ENCODE measurements around the gene ABI3BP.

The ABI3BP gene

DNA sequence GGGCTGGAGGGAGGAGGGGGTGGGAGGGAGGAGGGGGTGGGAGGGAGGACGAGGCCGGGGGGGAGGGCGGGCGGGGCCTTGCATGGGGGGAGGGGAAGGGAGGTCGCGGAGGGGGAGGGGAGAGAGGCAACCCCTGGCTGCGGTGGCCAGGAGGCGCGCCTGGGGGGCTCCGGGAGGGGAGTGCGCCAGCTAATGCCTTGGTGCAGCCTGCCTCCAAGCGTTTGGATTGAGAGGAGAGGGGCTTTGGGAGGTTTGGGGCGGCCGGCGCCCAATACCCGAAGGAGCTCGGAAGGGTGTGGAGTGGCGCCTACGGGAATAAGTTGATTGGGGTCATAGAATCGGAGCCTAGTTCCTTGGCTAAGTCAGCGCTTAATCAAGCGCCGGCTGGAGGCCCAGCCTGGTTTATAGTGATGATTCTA, 283.4 kb downstream of the ABI3BP start:
- Histone ChIP-seq H3K79me1 (ENCODE audit: low read length) (peaks cover 9% of the 10 kb centered on the region), H3K27me3 (ENCODE audit: insufficient read depth, low read length) (no peaks in the 10 kb centered on the region), H3K27ac (ENCODE audit: low read depth, low read length) (peak overlapping the region; percentile 100), H3K9me3 (ENCODE audit: insufficient read depth, low read depth, low read length) (no peaks in the 10 kb centered on the region), H2AFZ (ENCODE audit: insufficient read depth, low read length, poor library complexity) (no peak overlapping the region), H3K4me3 (ENCODE audit: low read depth, low read length) (peak overlapping the region; percentile 94), H4K8ac (ENCODE audit: low read depth, low read length) (peak overlapping the region; percentile 99), H2BK12ac (ENCODE audit: low read length) (no peak overlapping the region), H3K9ac (ENCODE audit: low read length) (peak overlapping the region; percentile 96), H2BK120ac (ENCODE audit: insufficient read depth, low read length, poor library complexity) (peak overlapping the region; percentile 84), H3K4me2 (ENCODE audit: low read length) (peak overlapping the region; percentile 98), H3K18ac (ENCODE audit: low read length) (peak overlapping the region; percentile 96), H3K23ac (ENCODE audit: low read length) (no peak overlapping the region), H3K4me1 (ENCODE audit: control insufficient read depth in 1 of 2, insufficient read depth in 2 of 2, low read length in 2 of 2) (peaks cover 0 to 3% of the 10 kb centered on the region in 2 experiments), H4K12ac (ENCODE audit: low read depth, low read length) (peak overlapping the region; percentile 56), H3K36me3 (ENCODE audit: control insufficient read depth in 1 of 2, insufficient read depth in 2 of 2, low read length in 2 of 2) (peaks cover 4 to 9% of the 10 kb centered on the region in 2 experiments), H2BK5ac (ENCODE audit: low read depth, low read length, poor library complexity) (peak overlapping the region; percentile 94), H2AK5ac (ENCODE audit: low read length) (peak overlapping the region; percentile 55), H3K14ac (ENCODE audit: low read length) (peak overlapping the region; percentile 34), H3K4ac (ENCODE audit: low read depth, low read length) (peak overlapping the region; percentile 44), H4K91ac (ENCODE audit: low read depth, low read length) (peak overlapping the region; percentile 98), H3K79me2 (ENCODE audit: control insufficient read depth, insufficient read depth, low read length, poor library complexity) (peaks cover 16% of the 10 kb centered on the region)
- DNase-seq = peak in 1 of 2 donors; percentile 40
- WGBS (ENCODE audit: extremely low coverage, insufficient coverage, insufficient read length) = no CpG with 5 or more reads among the region's 23 CpGs

DNA sequence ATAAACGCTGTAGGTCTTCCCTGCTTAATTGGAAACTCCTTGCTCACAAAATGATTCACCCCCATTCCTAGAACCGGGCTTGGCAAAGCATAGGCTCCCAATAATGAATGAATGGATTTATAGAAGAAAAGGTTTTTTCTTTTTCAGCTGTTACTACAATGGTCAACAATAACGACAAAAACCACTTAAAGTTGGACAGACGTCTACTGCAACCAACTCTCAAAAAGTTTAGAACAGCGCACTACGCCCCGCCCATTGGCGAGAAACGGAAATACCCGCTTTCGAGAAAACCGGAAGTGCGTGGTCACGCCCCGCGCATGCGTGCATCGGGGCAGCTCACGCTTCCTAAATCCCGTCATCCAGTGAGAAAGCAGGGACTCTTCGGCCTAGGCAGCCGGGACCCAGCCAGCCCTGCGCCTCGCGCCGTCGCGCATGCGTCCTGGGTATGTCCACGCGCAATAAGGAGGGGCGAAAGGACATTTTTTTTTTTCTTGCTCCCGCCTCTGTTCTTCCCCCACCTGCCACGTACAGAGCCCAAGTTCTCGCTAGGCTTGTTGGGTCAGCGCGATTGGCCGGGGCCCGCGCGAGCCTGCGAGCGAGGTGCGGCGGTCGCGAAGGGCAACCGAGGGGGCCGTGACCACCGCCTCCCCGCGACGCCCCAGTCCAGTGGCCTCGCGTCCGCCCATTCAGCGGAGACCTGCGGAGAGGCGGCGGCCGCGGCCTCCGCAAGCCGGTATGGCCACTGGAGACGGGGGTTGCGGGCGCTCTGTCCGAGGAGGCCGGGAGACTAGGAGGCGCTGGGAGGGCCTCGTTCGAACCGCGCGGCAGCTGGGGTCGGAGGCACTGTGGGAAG, 284.0 kb downstream of the ABI3BP start, which contains the start of gene TFG:
TSS of gene TFG (plus strand) at position 506 of the 853 bp plus-strand sequence. CDS start 4,192 bp downstream, outside the sequence.
- Histone ChIP-seq H2AK5ac (ENCODE audit: low read length) (peak within 1 kb of the TSS; percentile 74), H3K4ac (ENCODE audit: low read depth, low read length) (peak within 1 kb of the TSS; percentile 44), H3K18ac (ENCODE audit: low read length) (peak within 1 kb of the TSS; percentile 96), H3K23ac (ENCODE audit: low read length) (no peak within 1 kb of the TSS), H3K9me3 (ENCODE audit: insufficient read depth, low read depth, low read length) (no peaks in the 10 kb centered on the region), H2BK120ac (ENCODE audit: insufficient read depth, low read length, poor library complexity) (peak within 1 kb of the TSS; percentile 84), H3K27ac (ENCODE audit: low read depth, low read length) (peak within 1 kb of the TSS; percentile 100), H3K9ac (ENCODE audit: low read length) (peak within 1 kb of the TSS; percentile 99), H2BK12ac (ENCODE audit: low read length) (peak within 1 kb of the TSS; percentile 49), H3K4me1 (ENCODE audit: control insufficient read depth in 1 of 2, insufficient read depth in 2 of 2, low read length in 2 of 2) (peaks cover 0 to 3% of the 10 kb centered on the region in 2 experiments), H2BK5ac (ENCODE audit: low read depth, low read length, poor library complexity) (peak within 1 kb of the TSS; percentile 94), H4K91ac (ENCODE audit: low read depth, low read length) (peak within 1 kb of the TSS; percentile 98), H3K14ac (ENCODE audit: low read length) (peak within 1 kb of the TSS; percentile 68), H3K36me3 (ENCODE audit: control insufficient read depth in 1 of 2, insufficient read depth in 2 of 2, low read length in 2 of 2) (peaks cover 4 to 8% of the 10 kb centered on the region in 2 experiments), H3K4me2 (ENCODE audit: low read length) (peak within 1 kb of the TSS; percentile 98), H3K79me1 (ENCODE audit: low read length) (peaks cover 9% of the 10 kb centered on the region), H3K79me2 (ENCODE audit: control insufficient read depth, insufficient read depth, low read length, poor library complexity) (peaks cover 16% of the 10 kb centered on the region), H3K4me3 (ENCODE audit: low read depth, low read length) (peak within 1 kb of the TSS; percentile 94), H3K27me3 (ENCODE audit: insufficient read depth, low read length) (no peaks in the 10 kb centered on the region), H4K8ac (ENCODE audit: low read depth, low read length) (peak within 1 kb of the TSS; percentile 99), H4K12ac (ENCODE audit: low read depth, low read length) (peak within 1 kb of the TSS; percentile 94), H2AFZ (ENCODE audit: insufficient read depth, low read length, poor library complexity) (peak within 1 kb of the TSS; percentile 88)
- no CpG with 5 or more reads among the region's 76 CpGs for WGBS (ENCODE audit: extremely low coverage, insufficient coverage, insufficient read length)
- peak; percentile 100 for DNase-seq

DNA sequence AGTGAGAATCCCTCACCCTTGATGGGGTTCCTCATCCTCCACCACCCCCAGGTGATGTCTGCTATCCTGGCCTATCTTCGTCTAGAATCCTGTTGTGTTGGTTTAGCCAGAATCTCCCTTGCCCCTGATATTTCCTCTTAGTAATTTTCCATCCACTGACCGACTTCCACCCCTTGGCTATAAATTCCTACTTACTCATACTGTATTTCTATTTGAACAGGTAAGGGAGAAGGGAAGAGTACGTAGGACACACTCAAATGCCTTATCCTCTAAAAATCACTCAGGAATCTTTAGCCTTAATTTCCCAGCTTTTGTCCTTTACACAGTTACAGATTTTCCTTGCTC, 284.6 kb downstream of the ABI3BP start:
- Histone ChIP-seq H2AK5ac (ENCODE audit: low read length) (peak overlapping the region; percentile 74), H2AFZ (ENCODE audit: insufficient read depth, low read length, poor library complexity) (no peak overlapping the region), H3K9me3 (ENCODE audit: insufficient read depth, low read depth, low read length) (no peaks in the 10 kb centered on the region), H3K4me1 (ENCODE audit: control insufficient read depth in 1 of 2, insufficient read depth in 2 of 2, low read length in 2 of 2) (peaks cover 0 to 3% of the 10 kb centered on the region in 2 experiments), H3K27me3 (ENCODE audit: insufficient read depth, low read length) (no peaks in the 10 kb centered on the region), H3K9ac (ENCODE audit: low read length) (no peak overlapping the region), H3K4me2 (ENCODE audit: low read length) (peak overlapping the region; percentile 59), H2BK5ac (ENCODE audit: low read depth, low read length, poor library complexity) (no peak overlapping the region), H3K14ac (ENCODE audit: low read length) (no peak overlapping the region), H2BK120ac (ENCODE audit: insufficient read depth, low read length, poor library complexity) (no peak overlapping the region), H3K18ac (ENCODE audit: low read length) (no peak overlapping the region), H3K27ac (ENCODE audit: low read depth, low read length) (peak overlapping the region; percentile 65), H3K36me3 (ENCODE audit: control insufficient read depth in 1 of 2, insufficient read depth in 2 of 2, low read length in 2 of 2) (peaks cover 0 to 3% of the 10 kb centered on the region in 2 experiments), H4K91ac (ENCODE audit: low read depth, low read length) (no peak overlapping the region), H3K79me1 (ENCODE audit: low read length) (peaks cover 9% of the 10 kb centered on the region), H4K12ac (ENCODE audit: low read depth, low read length) (peak overlapping the region; percentile 80), H3K4ac (ENCODE audit: low read depth, low read length) (peak overlapping the region; percentile 28), H4K8ac (ENCODE audit: low read depth, low read length) (peak overlapping the region; percentile 94), H3K79me2 (ENCODE audit: control insufficient read depth, insufficient read depth, low read length, poor library complexity) (peaks cover 16% of the 10 kb centered on the region), H2BK12ac (ENCODE audit: low read length) (peak overlapping the region; percentile 49), H3K23ac (ENCODE audit: low read length) (no peak overlapping the region), H3K4me3 (ENCODE audit: low read depth, low read length) (no peak overlapping the region)
- peak; percentile 46 to 65 for DNase-seq
- WGBS (ENCODE audit: extremely low coverage, insufficient coverage, insufficient read length) = no CpG with 5 or more reads among the region's 3 CpGs

DNA sequence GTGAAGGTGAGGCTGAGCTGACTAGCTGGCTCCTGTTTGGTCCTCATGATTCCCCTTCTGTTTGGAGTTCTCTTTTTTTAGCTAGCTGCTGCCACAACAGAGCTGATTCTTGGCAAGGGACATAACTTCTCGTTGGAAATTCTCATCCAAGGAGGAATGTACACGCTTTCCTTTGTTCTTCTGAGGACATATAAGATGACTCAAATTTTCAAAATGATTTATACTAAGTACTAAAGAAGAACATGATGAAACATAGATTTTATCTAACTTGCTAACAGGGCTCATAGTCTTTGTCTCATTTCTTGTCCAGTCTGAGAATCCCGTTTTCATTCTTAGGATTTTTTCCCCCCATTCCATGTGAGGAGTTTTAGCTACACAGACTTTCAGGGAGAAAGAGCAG, 286.9 kb downstream of the ABI3BP start:
- WGBS (ENCODE audit: extremely low coverage, insufficient coverage, insufficient read length) = no CpG with 5 or more reads among the region's 3 CpGs

More for the DNA sequence above, 286.9 kb downstream of the ABI3BP start:
- Histone ChIP-seq H3K27ac (ENCODE audit: low read depth, low read length) (no peak overlapping the region), H3K9me3 (ENCODE audit: insufficient read depth, low read depth, low read length) (no peaks in the 10 kb centered on the region), H4K12ac (ENCODE audit: low read depth, low read length) (no peak overlapping the region), H2AK5ac (ENCODE audit: low read length) (no peak overlapping the region), H2AFZ (ENCODE audit: insufficient read depth, low read length, poor library complexity) (no peak overlapping the region), H4K91ac (ENCODE audit: low read depth, low read length) (no peak overlapping the region), H2BK5ac (ENCODE audit: low read depth, low read length, poor library complexity) (no peak overlapping the region), H4K8ac (ENCODE audit: low read depth, low read length) (no peak overlapping the region), H3K9ac (ENCODE audit: low read length) (no peak overlapping the region), H2BK120ac (ENCODE audit: insufficient read depth, low read length, poor library complexity) (no peak overlapping the region), H3K4me2 (ENCODE audit: low read length) (no peak overlapping the region), H3K18ac (ENCODE audit: low read length) (no peak overlapping the region), H3K23ac (ENCODE audit: low read length) (no peak overlapping the region), H3K4ac (ENCODE audit: low read depth, low read length) (no peak overlapping the region), H3K4me3 (ENCODE audit: low read depth, low read length) (no peak overlapping the region), H3K4me1 (ENCODE audit: control insufficient read depth in 1 of 2, insufficient read depth in 2 of 2, low read length in 2 of 2) (peaks cover 0 to 3% of the 10 kb centered on the region in 2 experiments), H2BK12ac (ENCODE audit: low read length) (no peak overlapping the region), H3K36me3 (ENCODE audit: control insufficient read depth in 1 of 2, insufficient read depth in 2 of 2, low read length in 2 of 2) (peaks cover 0 to 3% of the 10 kb centered on the region in 2 experiments), H3K14ac (ENCODE audit: low read length) (no peak overlapping the region), H3K79me2 (ENCODE audit: control insufficient read depth, insufficient read depth, low read length, poor library complexity) (peaks cover 16% of the 10 kb centered on the region), H3K79me1 (ENCODE audit: low read length) (peaks cover 9% of the 10 kb centered on the region), H3K27me3 (ENCODE audit: insufficient read depth, low read length) (no peaks in the 10 kb centered on the region)
- DNase-seq = peak; percentile 42 to 82

Measured in trophoblast cell (in vitro differentiated cells and primary cell).